Measurements from ENCODE around the gene CNTNAP2.

DNA sequence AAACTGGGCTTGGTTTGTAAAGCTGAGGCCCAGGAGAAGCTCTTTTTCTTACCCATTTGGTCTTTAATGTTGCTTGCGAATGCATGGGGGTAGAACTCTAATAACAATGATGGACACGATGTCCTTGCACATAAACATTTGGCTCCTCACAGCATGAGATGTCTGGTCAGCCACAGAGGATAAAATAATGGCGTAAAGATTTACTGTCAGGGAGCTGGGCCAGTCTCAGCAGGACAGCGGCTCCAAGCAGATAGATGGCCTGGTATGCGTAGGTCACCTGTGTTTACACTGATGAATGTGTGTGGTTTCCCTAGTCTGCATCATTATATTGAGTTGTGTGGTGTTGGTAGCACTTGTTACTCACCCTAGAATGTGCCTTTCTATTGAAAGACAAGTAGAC lies 537.4 kb downstream of the CNTNAP2 start:
- no peak for TF ChIP-seq GATA3 (IDR thresholded peaks at IDR 0.05; ENCODE audit: low read depth, low read length)
- no peak for TF ChIP-seq GATA2 (IDR thresholded peaks at IDR 0.05; ENCODE audit: low read depth, low read length)
